ENCODE measurements around the gene GNG7.

DNA sequence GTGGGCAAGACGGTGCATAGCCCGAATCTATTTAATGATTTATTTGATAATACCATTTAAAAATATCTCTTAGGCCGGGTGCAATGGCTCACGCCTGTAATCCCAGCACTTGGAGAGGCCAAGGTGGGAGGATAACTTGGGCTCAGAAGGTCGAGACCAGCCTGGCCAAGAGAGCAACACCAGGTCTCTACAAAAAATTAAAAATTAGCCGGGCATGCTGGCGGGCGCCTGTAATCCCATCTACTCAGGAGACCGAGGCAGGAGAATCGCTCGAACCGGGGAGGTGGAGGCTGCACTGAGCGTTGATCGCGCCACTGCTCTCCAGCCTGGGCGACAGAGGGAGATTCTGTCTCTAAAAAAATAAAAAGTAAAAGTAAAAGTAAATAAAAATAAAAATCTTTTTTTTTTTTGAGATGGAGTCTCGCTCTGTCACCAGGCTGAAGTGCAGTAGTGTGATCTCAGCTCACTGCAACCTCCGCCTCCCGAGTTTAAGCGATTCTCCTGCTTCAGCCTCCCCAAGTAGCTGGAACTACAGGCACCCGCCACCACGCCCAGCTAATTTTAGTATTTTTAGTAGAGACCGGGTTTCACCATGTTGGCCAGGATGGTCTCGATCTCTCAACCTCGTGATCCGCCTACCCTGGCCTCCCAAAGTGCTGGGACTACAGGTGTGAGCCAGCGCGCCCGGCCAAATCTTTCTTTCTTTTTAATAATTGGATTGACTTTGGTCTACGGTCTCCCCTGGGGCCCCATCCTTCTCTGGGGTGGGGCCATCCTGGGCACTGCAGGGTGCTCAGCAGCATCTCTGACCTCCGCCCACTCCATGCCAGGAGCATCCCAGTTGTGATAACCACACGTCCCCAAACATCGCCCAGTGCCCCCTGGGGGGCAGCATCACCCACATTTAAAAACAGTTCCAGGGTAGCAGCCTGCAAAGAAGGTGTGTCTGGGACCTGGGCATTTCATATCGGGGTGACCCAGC, 90.7 kb downstream of the GNG7 start:
- TF ChIP-seq POLR2A (IDR thresholded peaks at IDR 0.05), result no peak
- TF ChIP-seq, protein P1, sequence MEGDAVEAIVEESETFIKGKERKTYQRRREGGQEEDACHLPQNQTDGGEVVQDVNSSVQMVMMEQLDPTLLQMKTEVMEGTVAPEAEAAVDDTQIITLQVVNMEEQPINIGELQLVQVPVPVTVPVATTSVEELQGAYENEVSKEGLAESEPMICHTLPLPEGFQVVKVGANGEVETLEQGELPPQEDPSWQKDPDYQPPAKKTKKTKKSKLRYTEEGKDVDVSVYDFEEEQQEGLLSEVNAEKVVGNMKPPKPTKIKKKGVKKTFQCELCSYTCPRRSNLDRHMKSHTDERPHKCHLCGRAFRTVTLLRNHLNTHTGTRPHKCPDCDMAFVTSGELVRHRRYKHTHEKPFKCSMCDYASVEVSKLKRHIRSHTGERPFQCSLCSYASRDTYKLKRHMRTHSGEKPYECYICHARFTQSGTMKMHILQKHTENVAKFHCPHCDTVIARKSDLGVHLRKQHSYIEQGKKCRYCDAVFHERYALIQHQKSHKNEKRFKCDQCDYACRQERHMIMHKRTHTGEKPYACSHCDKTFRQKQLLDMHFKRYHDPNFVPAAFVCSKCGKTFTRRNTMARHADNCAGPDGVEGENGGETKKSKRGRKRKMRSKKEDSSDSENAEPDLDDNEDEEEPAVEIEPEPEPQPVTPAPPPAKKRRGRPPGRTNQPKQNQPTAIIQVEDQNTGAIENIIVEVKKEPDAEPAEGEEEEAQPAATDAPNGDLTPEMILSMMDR (IDR thresholded peaks at IDR 0.05), result peak in 1 of 6 experiments; percentile 12

Measured in adrenal gland (tissue), 5 donors.